ENCODE results near the gene IDUA. TPM values are rescaled to one million over a fixed set of nuclear protein-coding genes. Genes with fewer than 3 reads are reported as not detected.

Gene IDUA
- total and polyA plus RNA-seq, 2 of the 4 experiments (the other 2 are of a cell fraction), result 0.72 to 12.5 TPM

DNA sequence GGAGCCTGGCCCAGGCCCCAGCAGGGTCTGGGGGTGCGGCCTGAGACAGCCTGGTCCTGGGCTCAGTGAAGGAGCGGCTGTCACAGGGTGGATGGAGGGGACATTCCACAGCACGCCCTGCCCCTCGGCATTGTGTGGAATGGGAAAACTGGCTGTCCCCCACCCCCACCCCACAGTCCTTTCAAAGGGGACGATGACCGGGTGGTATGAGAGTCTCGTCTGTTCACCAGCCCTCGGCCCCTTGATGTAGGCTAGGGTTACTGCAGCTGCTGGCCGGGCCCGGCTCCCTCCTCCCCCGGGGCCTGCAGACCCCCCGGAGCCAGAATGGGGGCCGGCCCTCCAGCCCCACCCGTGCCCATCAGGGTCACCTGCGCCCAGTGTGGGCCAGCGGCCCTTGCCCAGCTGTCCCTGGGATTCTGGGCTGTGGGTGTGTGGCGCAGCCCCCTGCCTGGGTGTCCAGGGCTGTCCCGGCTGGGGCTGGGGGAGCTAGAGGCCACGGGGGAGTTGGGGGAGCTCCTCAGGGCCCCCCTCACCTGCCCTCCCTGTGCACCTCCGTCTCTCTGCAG, 36.3 kb downstream of the IDUA start:
- Histone ChIP-seq H3K56ac (ENCODE audit: extremely low read depth, insufficient read depth, low read length) (no peak overlapping the region), H2AK9ac (replicated peaks; ENCODE audit: low read depth, low read length, poor library complexity) (no peak overlapping the region), H2BK120ac (ENCODE audit: low read depth, low read length) (no peak overlapping the region), H4K20me1 (ENCODE audit: insufficient read depth, low read length) (peaks cover 13% of the 10 kb centered on the region), H3K36me3 (ENCODE audit: control insufficient read depth, insufficient read depth, low read length) (peaks cover 23% of the 10 kb centered on the region), H2BK20ac (ENCODE audit: low read depth, low read length) (no peak overlapping the region), H3K4me1 (ENCODE audit: control insufficient read depth, insufficient read depth, low read length) (peaks cover 4% of the 10 kb centered on the region; the same call in 1 of the 2 replicates), H3K14ac (replicated peaks; ENCODE audit: low read depth, low read length) (no peak overlapping the region), H2BK15ac (ENCODE audit: low read depth, low read length) (no peak overlapping the region), H3K18ac (ENCODE audit: low read depth, low read length) (no peak overlapping the region), H4K5ac (ENCODE audit: low read depth, low read length) (no peak overlapping the region), H4K8ac (ENCODE audit: low read depth in 2 of 2, low read length in 2 of 2) (no peak overlapping the region), H2BK5ac (ENCODE audit: low read depth, low read length, poor library complexity, severe bottlenecking) (no peak overlapping the region), H3K4me2 (ENCODE audit: low read depth, low read length) (no peak overlapping the region), H3K4ac (ENCODE audit: low read depth, low read length) (no peak overlapping the region), H2AFZ (replicated peaks; ENCODE audit: low read length, poor library complexity) (no peak overlapping the region), H3K23ac (ENCODE audit: low read depth, low read length) (no peak overlapping the region), H3K27me3 (ENCODE audit: control insufficient read depth, insufficient read depth, low read length) (no peaks in the 10 kb centered on the region), H3K79me1 (ENCODE audit: low read depth in 1 of 2, low read length in 2 of 2) (peaks cover 0 to 4% of the 10 kb centered on the region in 2 experiments; a peak in 1 of 4 replicates), H4K91ac (ENCODE audit: insufficient read depth, low read depth, low read length) (no peak overlapping the region), H3K9me3 (ENCODE audit: control insufficient read depth, insufficient read depth, low read length) (no peaks in the 10 kb centered on the region), H2AK5ac (ENCODE audit: low read depth, low read length) (no peak overlapping the region), H3K9me1 (ENCODE audit: insufficient read depth, low read length) (peaks cover 11% of the 10 kb centered on the region), H3K9ac (ENCODE audit: low read depth, low read length) (no peak overlapping the region), H3K4me3 (ENCODE audit: insufficient read depth, low read depth, low read length) (no peak overlapping the region), H3K27ac (ENCODE audit: insufficient read depth, low read length) (no peak overlapping the region)
- WGBS, 2 experiments (ENCODE audit: extremely low coverage in 2 of 2, insufficient read length in 1 of 2), result 95% methylated on average over 10 of the region's 20 CpGs; no CpG with 5 or more reads in 1 of the 2 experiments
- no peak for ATAC-seq (ENCODE audit: low read depth)
- intact Hi-C loops (cut with micrococcal nuclease) (no loop called here), dilution Hi-C loops (cut with HindIII; ENCODE audit: low sequenced_read_pairs, unreplicated experiment) (no loop called here), in situ Hi-C loops (cut with MboI; ENCODE audit: low sequenced_read_pairs) (no loop called here)
- BruUV-seq (replicated peaks), result no TSS peak
- ChIA-PET POLR2A (ENCODE audit: unreplicated experiment) (no interaction called here), CTCF (no interaction called here)
- no peak for DNase-seq
- TF ChIP-seq RFX5 (IDR thresholded peaks at IDR 0.05; ENCODE audit: low read depth, low read length) (no peak), CHD1 (IDR thresholded peaks at IDR 0.05; ENCODE audit: low read depth, low read length) (no peak), FOS (IDR thresholded peaks at IDR 0.05; ENCODE audit: low read depth, low read length) (no peak), SMC3 (IDR thresholded peaks at IDR 0.05; ENCODE audit: low read depth, low read length) (no peak), RAD21 (IDR thresholded peaks at IDR 0.05; ENCODE audit: low read length) (no peak), NFE2L2 (IDR thresholded peaks at IDR 0.05; ENCODE audit: low read depth, low read length) (no peak), POLR2A (IDR thresholded peaks at IDR 0.05; ENCODE audit: low read depth, low read length) (no peak), MXI1 (IDR thresholded peaks at IDR 0.05; ENCODE audit: borderline replicate concordance, low read depth, low read length) (no peak), CEBPB (IDR thresholded peaks at IDR 0.05; ENCODE audit: low read depth, low read length) (no peak), RCOR1 (IDR thresholded peaks at IDR 0.05; ENCODE audit: insufficient replicate concordance, low read length) (no peak), BHLHE40 (IDR thresholded peaks at IDR 0.05; ENCODE audit: low read depth, low read length) (no peak), MAFK (IDR thresholded peaks at IDR 0.05; ENCODE audit: low read depth, low read length) (no peak)
- TF ChIP-seq, protein P1, sequence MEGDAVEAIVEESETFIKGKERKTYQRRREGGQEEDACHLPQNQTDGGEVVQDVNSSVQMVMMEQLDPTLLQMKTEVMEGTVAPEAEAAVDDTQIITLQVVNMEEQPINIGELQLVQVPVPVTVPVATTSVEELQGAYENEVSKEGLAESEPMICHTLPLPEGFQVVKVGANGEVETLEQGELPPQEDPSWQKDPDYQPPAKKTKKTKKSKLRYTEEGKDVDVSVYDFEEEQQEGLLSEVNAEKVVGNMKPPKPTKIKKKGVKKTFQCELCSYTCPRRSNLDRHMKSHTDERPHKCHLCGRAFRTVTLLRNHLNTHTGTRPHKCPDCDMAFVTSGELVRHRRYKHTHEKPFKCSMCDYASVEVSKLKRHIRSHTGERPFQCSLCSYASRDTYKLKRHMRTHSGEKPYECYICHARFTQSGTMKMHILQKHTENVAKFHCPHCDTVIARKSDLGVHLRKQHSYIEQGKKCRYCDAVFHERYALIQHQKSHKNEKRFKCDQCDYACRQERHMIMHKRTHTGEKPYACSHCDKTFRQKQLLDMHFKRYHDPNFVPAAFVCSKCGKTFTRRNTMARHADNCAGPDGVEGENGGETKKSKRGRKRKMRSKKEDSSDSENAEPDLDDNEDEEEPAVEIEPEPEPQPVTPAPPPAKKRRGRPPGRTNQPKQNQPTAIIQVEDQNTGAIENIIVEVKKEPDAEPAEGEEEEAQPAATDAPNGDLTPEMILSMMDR (conservative IDR thresholded peaks at IDR 0.05; ENCODE audit: low read depth, low read length), result no peak
- TF ChIP-seq, protein P2, sequence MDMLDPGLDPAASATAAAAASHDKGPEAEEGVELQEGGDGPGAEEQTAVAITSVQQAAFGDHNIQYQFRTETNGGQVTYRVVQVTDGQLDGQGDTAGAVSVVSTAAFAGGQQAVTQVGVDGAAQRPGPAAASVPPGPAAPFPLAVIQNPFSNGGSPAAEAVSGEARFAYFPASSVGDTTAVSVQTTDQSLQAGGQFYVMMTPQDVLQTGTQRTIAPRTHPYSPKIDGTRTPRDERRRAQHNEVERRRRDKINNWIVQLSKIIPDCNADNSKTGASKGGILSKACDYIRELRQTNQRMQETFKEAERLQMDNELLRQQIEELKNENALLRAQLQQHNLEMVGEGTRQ (IDR thresholded peaks at IDR 0.05; ENCODE audit: low read depth, low read length), result no peak
